SK-N-MC (cell line): ENCODE results near the gene HNRNPK.

Source experiments
- EZH2 ChIP-seq: fragments of 200-600 bp; sonication (generic); IDR thresholded peaks from one replicate; pipeline ENCODE4 v1.6.1; 2017; ENCODE audit warnings: antibody characterized with exemption
- POLR2AphosphoS5 ChIP-seq: IDR thresholded peaks from 2 replicates; pipeline ENCODE4 v1.6.1; 2012; ENCODE audit warnings: mild to moderate bottlenecking, low read depth, low read length, borderline replicate concordance

DNA sequence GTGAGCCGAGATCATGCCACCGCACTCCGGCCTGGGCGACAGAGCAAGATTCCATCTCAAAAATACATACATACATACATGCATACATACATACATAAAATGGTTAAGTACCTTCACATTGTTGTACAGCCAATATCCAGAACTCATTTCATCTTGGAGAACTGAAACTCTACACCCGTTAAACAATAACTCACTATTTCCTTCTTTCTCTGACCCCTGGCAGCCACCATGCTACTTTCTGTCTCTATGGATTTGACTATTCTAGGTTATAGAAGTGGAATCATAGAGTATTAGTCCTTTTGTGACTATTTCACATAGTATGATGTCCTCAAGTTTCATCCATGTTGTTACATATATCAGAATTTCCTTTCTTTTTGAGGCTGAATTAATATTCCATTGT, 49.1 kb downstream of the HNRNPK start:
- TF ChIP-seq POLR2AphosphoS5 = no peak
- TF ChIP-seq EZH2 = no peak
